ENCODE measurements around the gene WDR5B. TPM values are rescaled to one million over a fixed set of nuclear protein-coding genes. Genes with fewer than 3 reads are reported as not detected.
A peak's percentile ranks its signal among the peaks of the same experiment; 100 is the strongest.
"Not testable (repeated sequence)": the region's sequence is repeated elsewhere in the genome, so short reads cannot be mapped to it uniquely, and the experiment has no call there.

WDR5B gene
- total and polyA plus RNA-seq, 5 donors = 2.0 to 4.0 (median 3.6) TPM

DNA sequence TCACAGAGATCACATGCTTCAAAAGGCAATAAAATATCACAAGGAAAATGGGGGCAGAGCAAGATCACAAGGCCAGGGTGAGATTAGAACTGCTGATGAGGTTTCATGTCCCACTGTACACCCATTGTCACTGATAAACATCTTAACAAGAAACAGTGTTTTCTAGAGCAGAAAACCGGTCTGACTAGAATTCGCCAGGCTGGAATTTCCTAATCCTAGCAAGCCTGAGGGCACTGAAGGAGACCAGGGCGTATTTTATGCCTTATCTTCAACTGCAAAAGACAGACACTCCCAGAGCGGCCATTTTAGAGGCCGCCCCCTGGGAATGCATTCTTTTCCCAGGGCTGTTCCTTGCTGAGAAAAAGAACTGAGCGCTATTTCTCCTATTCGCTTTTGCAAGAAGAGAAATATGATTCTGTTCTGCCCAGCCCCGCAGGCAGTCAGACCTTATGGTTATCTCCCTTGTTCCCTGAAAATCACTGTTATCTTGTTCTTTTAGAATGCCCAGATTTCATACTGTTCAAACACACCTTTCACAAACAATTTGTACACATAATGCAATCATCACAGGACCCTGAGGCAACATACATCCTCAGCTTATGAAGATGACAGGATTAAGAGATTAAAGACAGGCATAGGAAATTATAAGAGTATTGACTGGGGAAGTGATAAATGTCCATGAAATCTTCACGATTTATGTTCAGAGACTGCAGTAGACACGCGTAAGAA is 28.1 kb upstream of the WDR5B start:
- 99% methylated on average over 11 of the region's 11 CpGs for WGBS
- ATAC-seq; H3K9me3 ChIP-seq (ENCODE audit: control insufficient read depth, low read length); intact Hi-C loops (cut with DNase I); H3K4me1 ChIP-seq (ENCODE audit: control insufficient read depth, insufficient read depth, low read length); H3K27me3 ChIP-seq (ENCODE audit: control insufficient read depth, insufficient read depth); H3K27ac ChIP-seq (ENCODE audit: low read length); DNase-seq; H3K4me3 ChIP-seq (ENCODE audit: low read length): not testable (repeated sequence)

DNA sequence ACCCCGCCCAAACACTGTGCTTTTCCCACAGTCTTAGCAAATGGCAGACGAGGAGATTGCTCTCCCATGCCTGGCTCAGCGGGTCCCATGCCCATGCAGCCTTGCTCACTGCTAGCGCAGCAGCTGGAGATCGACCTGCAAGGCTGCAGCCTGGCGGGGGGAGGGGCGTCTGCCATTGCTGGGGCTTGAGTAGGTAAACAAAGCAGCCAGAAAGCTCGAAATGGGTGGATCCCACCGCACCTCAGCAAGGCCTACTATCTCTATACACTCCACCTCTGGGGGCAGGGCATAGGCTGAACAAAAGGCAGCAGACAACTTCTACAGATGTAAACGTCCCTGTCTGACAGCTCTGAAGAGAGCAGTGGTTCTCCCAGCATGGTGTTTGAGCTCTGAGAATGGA is 27.2 kb upstream of the WDR5B start:
- no peaks in the 10 kb centered on the region for H3K9me3 ChIP-seq (ENCODE audit: control insufficient read depth, low read length)
- H3K4me1 ChIP-seq (ENCODE audit: control insufficient read depth, insufficient read depth, low read length) = no peaks in the 10 kb centered on the region
- ATAC-seq (no peak), DNase-seq (no peak)
- 82% methylated on average over 10 of the region's 10 CpGs for WGBS
- no peak overlapping the region for H3K27ac ChIP-seq (ENCODE audit: low read length)
- intact Hi-C loops (cut with DNase I) = no loop called here
- no peaks in the 10 kb centered on the region for H3K27me3 ChIP-seq (ENCODE audit: control insufficient read depth, insufficient read depth)
- no peak overlapping the region for H3K4me3 ChIP-seq (ENCODE audit: low read length)

DNA sequence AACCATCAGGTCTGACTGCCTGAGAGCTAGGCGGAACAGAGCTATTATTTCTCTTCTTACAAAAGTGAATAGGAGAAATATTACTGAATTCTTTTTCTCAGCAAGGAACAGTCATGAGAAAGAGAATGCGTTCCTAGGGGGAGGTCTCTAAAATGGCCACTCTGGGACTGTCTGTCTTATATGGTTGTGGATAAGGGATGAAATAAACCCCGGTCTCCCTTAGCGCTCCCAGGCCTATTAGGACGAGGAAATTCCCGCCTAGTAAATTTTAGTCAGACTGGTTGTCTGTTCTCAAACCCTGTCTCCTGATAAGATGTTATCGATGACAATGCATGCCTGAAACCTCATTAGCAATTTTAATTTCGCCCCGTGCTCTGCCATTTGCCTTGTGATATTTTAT is 20.1 kb upstream of the WDR5B start:
- Histone ChIP-seq H3K4me3 (ENCODE audit: low read length) (no peak overlapping the region), H3K9me3 (ENCODE audit: control insufficient read depth, low read length) (no peaks in the 10 kb centered on the region), H3K27me3 (ENCODE audit: control insufficient read depth, insufficient read depth) (no peaks in the 10 kb centered on the region), H3K27ac (ENCODE audit: low read length) (no peak overlapping the region), H3K4me1 (ENCODE audit: control insufficient read depth, insufficient read depth, low read length) (no peaks in the 10 kb centered on the region)
- intact Hi-C loops (cut with DNase I) = no loop called here
- ATAC-seq (no peak), DNase-seq (no peak)
- WGBS = over 99% methylated on average over 9 of the region's 9 CpGs

DNA sequence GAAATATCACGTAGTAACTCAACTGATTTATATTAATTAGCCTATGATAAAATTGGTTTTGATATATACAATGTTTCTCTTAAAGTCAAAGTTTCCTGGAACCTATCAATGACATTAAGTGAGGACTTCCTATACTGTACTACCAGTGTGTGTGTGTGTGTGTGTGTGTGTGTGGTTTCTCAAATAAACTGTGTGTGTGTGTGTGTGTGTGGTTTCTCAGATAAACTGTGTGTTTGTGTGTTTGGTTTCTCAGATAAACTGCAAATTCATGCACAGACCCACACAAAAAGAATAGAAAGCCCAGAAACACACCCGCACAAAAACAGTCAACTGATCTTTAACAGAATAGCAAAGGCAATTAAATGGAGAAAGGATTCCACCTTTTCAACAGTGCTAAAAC is 14.5 kb upstream of the WDR5B start:
- no peak for DNase-seq
- ATAC-seq = no peak
- no peaks in the 10 kb centered on the region for H3K4me1 ChIP-seq (ENCODE audit: control insufficient read depth, insufficient read depth, low read length)
- no peaks in the 10 kb centered on the region for H3K27me3 ChIP-seq (ENCODE audit: control insufficient read depth, insufficient read depth)
- intact Hi-C loops (cut with DNase I) = no loop called here
- H3K27ac ChIP-seq (ENCODE audit: low read length) = no peak overlapping the region
- WGBS = 96% methylated on average over 2 of the region's 2 CpGs
- no peak overlapping the region for H3K4me3 ChIP-seq (ENCODE audit: low read length)
- H3K9me3 ChIP-seq (ENCODE audit: control insufficient read depth, low read length) = no peaks in the 10 kb centered on the region

- ATAC-seq (no peak), DNase-seq (no peak)
- H3K9me3 ChIP-seq (ENCODE audit: control insufficient read depth, low read length) = no peaks in the 10 kb centered on the region
- WGBS = 83% methylated on average over 2 of the region's 2 CpGs
- intact Hi-C loops (cut with DNase I) = no loop called here
- no peaks in the 10 kb centered on the region for H3K27me3 ChIP-seq (ENCODE audit: control insufficient read depth, insufficient read depth)
- no peak overlapping the region for H3K27ac ChIP-seq (ENCODE audit: low read length)
- no peak overlapping the region for H3K4me3 ChIP-seq (ENCODE audit: low read length)
- H3K4me1 ChIP-seq (ENCODE audit: control insufficient read depth, insufficient read depth, low read length) = no peaks in the 10 kb centered on the region
These were observed 12.1 kb upstream of the WDR5B start for GRCh38 chr3:122427857-122428471.

DNA sequence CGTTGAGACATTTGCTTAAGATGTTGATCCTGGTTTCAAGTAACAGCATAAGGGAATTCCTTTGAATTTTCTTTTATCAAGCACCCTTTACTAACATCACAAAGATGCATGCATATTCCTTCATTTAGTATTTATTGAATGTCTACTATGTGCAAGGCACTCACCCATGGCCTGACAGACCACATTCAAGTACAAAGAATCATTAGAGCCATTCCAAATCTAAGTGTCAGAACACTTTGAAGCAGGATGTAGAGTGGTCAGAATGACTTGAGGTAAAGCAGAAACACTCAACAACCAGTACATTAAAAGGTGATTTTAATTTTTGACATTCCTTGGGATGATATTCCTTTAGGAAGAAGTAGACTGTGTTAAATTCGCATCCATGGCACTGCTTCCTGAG is 6.0 kb upstream of the WDR5B start:
- Histone ChIP-seq H3K27ac (ENCODE audit: low read length) (no peak overlapping the region), H3K9me3 (ENCODE audit: control insufficient read depth, low read length) (no peaks in the 10 kb centered on the region), H3K27me3 (ENCODE audit: control insufficient read depth, insufficient read depth) (no peaks in the 10 kb centered on the region), H3K4me3 (ENCODE audit: low read length) (no peak overlapping the region), H3K4me1 (ENCODE audit: control insufficient read depth, insufficient read depth, low read length) (peaks cover 4% of the 10 kb centered on the region)
- no peak for DNase-seq
- 92% methylated on average over 2 of the region's 2 CpGs for WGBS
- intact Hi-C loops (cut with DNase I) = no loop called here
- no peak for ATAC-seq

DNA sequence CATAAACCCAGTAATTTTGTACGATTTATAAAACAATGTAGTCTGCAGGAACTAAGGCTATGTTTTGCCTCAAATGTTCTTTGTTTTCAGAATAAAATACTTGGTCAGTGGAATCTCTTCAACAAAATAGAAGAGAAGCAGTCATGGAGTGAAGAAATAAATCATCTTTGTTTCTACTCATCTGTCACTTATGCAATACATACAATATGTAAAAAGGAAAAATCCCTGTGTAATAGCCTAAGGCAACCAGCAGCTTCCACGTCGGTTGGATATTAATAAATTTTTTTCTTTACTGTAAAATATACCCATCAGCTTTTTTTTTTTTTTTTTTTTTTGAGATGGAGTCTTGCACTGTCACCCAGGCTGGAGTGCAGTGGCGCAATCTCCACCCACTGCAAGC is 5.2 kb upstream of the WDR5B start:
- Histone ChIP-seq H3K9me3 (ENCODE audit: control insufficient read depth, low read length) (no peaks in the 10 kb centered on the region), H3K4me3 (ENCODE audit: low read length) (no peak overlapping the region), H3K27ac (ENCODE audit: low read length) (no peak overlapping the region), H3K27me3 (ENCODE audit: control insufficient read depth, insufficient read depth) (no peaks in the 10 kb centered on the region), H3K4me1 (ENCODE audit: control insufficient read depth, insufficient read depth, low read length) (peaks cover 4% of the 10 kb centered on the region)
- DNase-seq (no peak), ATAC-seq (no peak)
- WGBS = 91% methylated on average over 4 of the region's 4 CpGs
- intact Hi-C loops (cut with DNase I) = no loop called here

DNA sequence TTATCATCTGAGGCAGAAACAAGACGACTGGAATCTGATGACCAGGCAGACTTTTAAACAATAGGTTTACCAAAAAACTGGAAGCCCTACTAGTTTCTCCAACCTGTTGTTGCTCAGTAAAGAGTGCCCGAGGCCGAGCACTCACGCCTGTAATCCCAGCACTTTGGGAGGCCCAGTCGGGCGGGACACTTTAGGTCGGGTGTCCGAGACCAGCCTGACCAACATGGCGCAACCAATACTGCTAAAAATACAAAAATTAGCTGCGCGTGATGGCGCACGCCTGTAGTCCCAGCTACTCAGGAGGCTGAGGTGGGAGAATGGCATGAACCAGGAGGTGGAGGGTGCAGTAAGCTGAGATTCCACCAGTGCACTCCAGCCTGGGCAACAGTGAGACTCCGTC is 1.1 kb upstream of the WDR5B start:
- H3K27me3 ChIP-seq (ENCODE audit: control insufficient read depth, insufficient read depth) = no peaks in the 10 kb centered on the region
- no peak for ATAC-seq
- H3K27ac ChIP-seq (ENCODE audit: low read length) = no peak overlapping the region
- no peak for DNase-seq
- peak overlapping the region; percentile 97 for H3K4me3 ChIP-seq (ENCODE audit: low read length)
- peaks cover 7% of the 10 kb centered on the region for H3K4me1 ChIP-seq (ENCODE audit: control insufficient read depth, insufficient read depth, low read length)
- intact Hi-C loops (cut with DNase I) = loop anchor here in 1 of 4 donors (10.0 kb wide), 1 partner anchor 258 kb away; no protein-coding TSS in a partner anchor
- H3K9me3 ChIP-seq (ENCODE audit: control insufficient read depth, low read length) = no peaks in the 10 kb centered on the region
- 56% methylated on average over 14 of the region's 14 CpGs for WGBS

- peak overlapping the region; percentile 77 for H3K27ac ChIP-seq (ENCODE audit: low read length)
These were observed 638 bp downstream of the WDR5B start for GRCh38 chr3:122415104-122415744.

DNA sequence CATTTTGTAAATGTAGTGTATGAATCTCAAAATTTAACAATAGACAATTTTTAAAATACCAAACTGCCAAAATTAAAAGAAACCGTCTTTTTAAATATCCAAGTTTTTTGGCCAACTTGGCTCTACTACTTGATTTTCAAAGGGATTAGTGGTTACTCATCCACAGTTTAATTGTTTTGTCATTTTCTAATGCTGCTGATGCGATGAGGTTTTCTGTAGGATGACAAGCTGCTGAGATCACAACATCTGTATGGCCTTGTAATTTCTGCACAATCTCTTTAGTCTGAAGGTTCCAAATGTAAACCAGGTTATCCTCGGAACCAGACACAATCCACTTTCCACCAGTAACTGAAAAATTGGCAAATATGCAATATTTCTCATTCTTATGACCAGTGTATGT is 1.5 kb downstream of the WDR5B start:
- H3K4me1 ChIP-seq (ENCODE audit: control insufficient read depth, insufficient read depth, low read length) = peaks cover 7% of the 10 kb centered on the region
- WGBS = 94% methylated on average over 3 of the region's 3 CpGs
- no peak overlapping the region for H3K27ac ChIP-seq (ENCODE audit: low read length)
- H3K27me3 ChIP-seq (ENCODE audit: control insufficient read depth, insufficient read depth) = no peaks in the 10 kb centered on the region
- no peak overlapping the region for H3K4me3 ChIP-seq (ENCODE audit: low read length)
- ATAC-seq (no peak), DNase-seq (no peak)
- intact Hi-C loops (cut with DNase I) = loop anchor here in 1 of 4 donors (10.0 kb wide), 1 partner anchor 260 kb away; no protein-coding TSS in a partner anchor
- no peaks in the 10 kb centered on the region for H3K9me3 ChIP-seq (ENCODE audit: control insufficient read depth, low read length)

More at GRCh38 chr3:122415104-122415744, 638 bp downstream of the WDR5B start:
- 22% methylated on average over 10 of the region's 10 CpGs for WGBS
- H3K27me3 ChIP-seq (ENCODE audit: control insufficient read depth, insufficient read depth) = no peaks in the 10 kb centered on the region
- H3K4me1 ChIP-seq (ENCODE audit: control insufficient read depth, insufficient read depth, low read length) = peaks cover 7% of the 10 kb centered on the region
- DNase-seq (no peak), ATAC-seq (peak; percentile 21 to 43)
- intact Hi-C loops (cut with DNase I) = loop anchor here in 1 of 4 donors (10.0 kb wide), 1 partner anchor 260 kb away; no protein-coding TSS in a partner anchor
- H3K4me3 ChIP-seq (ENCODE audit: low read length) = peak overlapping the region; percentile 97
- no peaks in the 10 kb centered on the region for H3K9me3 ChIP-seq (ENCODE audit: control insufficient read depth, low read length)

DNA sequence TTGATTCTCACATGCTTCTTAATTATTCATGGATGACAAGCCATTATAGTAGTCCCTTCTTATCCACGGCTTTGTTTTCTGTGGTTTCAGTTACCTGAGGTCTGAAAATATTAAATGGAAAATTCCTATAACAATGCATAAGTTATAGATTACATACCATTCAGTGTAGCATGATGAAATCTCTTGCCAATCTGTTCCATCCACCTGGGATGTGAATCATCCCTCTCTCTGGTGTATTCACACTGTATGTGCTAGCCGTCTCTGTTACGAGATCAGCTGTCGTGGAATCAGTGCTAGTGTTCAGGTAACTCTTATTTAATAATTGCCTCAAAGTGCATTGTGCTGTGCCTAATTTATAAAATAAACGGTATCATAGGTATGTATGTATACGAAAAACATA is 5.2 kb downstream of the WDR5B start:
- H3K4me3 ChIP-seq (ENCODE audit: low read length) = no peak overlapping the region
- no peak overlapping the region for H3K27ac ChIP-seq (ENCODE audit: low read length)
- peaks cover 3% of the 10 kb centered on the region for H3K4me1 ChIP-seq (ENCODE audit: control insufficient read depth, insufficient read depth, low read length)
- ATAC-seq (no peak), DNase-seq (no peak)
- intact Hi-C loops (cut with DNase I) = loop anchor here in 1 of 4 donors (10.0 kb wide), 1 partner anchor 264 kb away; no protein-coding TSS in a partner anchor
- no peaks in the 10 kb centered on the region for H3K27me3 ChIP-seq (ENCODE audit: control insufficient read depth, insufficient read depth)
- H3K9me3 ChIP-seq (ENCODE audit: control insufficient read depth, low read length) = no peaks in the 10 kb centered on the region
- 89% methylated on average over 6 of the region's 6 CpGs for WGBS

Data from right cardiac atrium (tissue), 5 donors.